HG03196 (cell line): ENCODE data around the gene JAG1.

ENCODE experiments used
- ATAC-seq: cut with Tn5 transposase; IDR thresholded peaks from one replicate; pipeline ENCODE4 v1.9.1; 2021; ENCODE audit not compliant: unreplicated experiment

The JAG1 gene

DNA sequence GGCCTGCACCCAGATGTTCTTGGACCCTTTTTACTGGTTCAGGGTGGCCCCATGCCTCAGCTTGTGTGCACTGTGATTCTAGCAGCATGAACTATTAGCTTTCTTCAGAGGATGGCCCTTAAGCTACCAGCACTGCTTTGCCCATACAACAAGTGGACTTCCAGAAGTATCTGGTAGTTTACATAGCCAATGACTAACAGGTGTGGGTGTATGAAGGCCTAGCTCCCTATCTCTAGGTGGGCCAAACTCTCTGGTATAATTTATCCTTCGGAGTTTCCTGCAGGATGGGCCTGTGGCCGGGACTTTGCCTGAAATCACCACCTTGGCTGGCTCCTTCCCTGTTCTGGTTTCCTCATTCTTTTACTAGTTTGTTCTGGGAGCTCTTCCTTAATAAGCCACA lies 26.1 kb upstream of the JAG1 start:
- no peak for ATAC-seq

GRCh38 chr20:10699489-10699888 lies 25.7 kb upstream of the JAG1 start:
- ATAC-seq, result no peak

GRCh38 chr20:10696650-10697049 lies 22.9 kb upstream of the JAG1 start:
- ATAC-seq, result no peak

- ATAC-seq, result no peak
Measured at GRCh38 chr20:10689385-10689784, 15.6 kb upstream of the JAG1 start.

GRCh38 chr20:10687895-10688294 lies 14.1 kb upstream of the JAG1 start:
- ATAC-seq, result no peak

- ATAC-seq, result no peak
Measured at GRCh38 chr20:10686356-10687133, 12.7 kb upstream of the JAG1 start.

- no peak for ATAC-seq
Measured at GRCh38 chr20:10683537-10683936, 9.7 kb upstream of the JAG1 start.

- no peak for ATAC-seq
Measured at GRCh38 chr20:10682939-10683338, 9.1 kb upstream of the JAG1 start.

DNA sequence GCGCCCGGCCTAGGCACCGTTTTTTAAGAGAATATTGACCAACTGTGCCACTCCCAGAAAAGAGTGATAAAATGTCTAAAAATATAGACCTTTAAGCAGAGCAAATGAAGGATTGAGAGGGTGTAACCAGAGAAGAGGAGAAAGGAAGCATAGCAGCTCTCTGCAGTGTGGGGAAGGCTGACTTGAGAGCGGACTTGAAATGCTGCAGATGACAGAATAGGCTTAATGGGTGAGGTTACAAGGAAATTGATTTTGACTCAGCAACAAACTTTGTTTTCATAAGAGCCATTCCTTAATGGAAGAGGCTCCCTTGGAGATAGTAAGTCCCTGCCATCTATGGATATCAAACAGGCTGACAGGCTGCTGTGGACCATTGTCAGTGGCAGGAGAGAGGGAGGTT lies 7.7 kb upstream of the JAG1 start:
- ATAC-seq, result no peak

GRCh38 chr20:10680571-10680970 lies 6.8 kb upstream of the JAG1 start:
- no peak for ATAC-seq

DNA sequence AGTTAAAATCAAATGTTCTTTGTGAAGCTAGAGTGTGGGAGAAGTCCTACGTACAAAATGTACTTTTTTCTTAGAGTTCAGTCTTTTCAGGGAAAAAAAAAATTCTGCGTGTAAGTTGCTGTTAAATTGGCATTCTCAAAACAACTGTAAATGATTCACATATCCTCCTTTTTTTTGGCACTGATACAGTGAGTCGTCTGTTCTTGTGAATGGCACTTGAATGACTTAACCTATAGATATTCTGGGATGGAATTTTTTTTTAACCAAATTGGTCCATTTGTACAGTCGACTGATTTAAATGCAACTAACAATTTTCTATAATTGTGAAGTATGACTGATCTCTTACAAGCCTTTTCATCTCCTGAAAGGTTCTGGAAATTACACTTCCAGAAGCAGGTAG lies 5.5 kb upstream of the JAG1 start:
- no peak for ATAC-seq

GRCh38 chr20:10676518-10676917 lies 2.7 kb upstream of the JAG1 start:
- no peak for ATAC-seq

DNA sequence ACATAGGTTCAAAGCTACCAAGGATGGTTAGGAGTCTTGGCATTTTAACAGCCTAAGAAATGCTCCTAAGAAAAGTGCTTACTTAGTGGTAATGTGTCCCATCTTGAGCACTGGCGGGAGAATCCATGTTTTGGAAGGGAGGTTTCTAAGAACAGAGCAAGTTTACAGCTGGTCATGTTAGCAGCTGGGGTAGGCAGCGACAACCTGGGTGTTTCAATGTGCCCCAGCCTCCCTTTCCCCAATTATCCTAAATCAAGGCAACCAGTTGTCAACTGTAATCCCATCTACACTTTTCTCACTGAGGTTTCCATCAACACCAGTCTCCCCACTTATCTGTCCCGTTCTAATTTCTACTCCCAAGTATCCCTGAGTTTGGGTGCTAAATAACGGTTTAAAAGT lies 1.6 kb upstream of the JAG1 start:
- no peak for ATAC-seq

GRCh38 chr20:10674684-10675449 lies 1.1 kb upstream of the JAG1 start:
- ATAC-seq, result peak; percentile 38

- ATAC-seq, result no peak
Measured at GRCh38 chr20:10673176-10673841, 490 bp downstream of the JAG1 start.

- ATAC-seq, result no peak
Measured at GRCh38 chr20:10672624-10673127, 1.1 kb downstream of the JAG1 start.

DNA sequence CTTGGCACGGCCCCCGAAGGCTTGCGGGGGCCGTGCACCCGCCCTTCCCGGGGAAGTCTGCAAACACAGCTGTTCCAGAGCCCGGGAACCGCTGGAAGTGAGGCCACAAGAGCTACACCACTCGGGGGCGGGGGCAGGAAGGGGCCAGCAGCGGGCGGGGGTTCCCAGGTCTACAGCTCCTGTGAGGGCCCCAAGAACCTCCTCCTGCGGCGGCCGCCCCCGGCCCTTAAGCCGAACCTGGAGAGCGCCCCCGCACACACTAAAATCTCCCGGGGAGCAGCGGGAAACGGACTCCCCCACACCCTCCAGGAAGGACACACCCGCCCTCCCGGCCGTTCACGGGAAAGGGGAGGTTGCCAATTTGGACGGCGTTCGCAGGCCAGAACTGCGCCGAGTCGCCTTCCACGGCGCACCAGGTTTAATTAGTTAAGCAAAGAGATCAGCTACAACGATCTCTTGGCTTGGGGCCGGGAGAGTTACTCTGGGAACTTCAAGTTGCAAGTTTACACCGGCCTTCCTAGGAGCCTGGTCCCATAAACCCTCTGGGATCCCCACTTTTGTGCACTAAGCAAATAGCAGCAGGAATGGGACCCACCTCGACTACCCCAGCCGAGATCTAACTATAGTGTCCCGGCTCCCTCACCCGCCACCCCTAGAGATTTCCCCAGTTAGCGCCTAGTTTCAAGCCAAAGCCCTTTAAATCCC lies 1.7 kb downstream of the JAG1 start:
- ATAC-seq, result no peak

DNA sequence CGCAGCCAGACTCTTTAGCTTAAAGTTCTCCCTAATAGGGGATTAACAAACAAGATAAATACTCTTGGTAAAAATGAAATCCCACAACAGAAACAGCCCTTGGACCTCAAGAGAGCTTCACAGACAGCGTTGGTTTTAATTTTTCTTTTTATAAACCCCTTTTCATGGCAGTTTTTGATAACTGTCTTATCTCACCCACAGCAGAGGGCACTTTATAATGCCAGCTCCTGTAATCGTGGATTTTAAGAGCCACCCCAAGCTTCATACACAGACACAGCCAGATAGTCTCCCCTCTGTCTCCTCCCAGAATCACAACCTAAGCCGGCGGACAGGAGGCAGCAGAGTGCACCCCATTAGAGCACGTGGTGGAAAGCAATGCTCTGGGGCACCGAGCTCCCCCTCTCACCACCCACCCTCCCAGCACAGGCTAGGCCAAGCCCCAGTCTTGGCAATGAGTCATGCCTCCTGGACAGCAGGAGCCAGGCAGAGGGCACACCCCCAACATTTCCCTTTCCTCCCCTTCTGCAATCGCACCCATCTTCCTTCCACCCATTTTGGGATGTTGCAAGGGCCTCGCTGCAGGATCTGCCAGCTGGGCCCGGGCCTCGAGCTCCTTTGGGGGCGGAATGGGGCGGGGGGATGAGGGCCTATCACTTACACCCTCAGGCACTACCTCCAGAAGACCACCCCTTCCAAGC lies 2.4 kb downstream of the JAG1 start:
- ATAC-seq, result peak; percentile 44

- peak; percentile 29 for ATAC-seq
Measured at GRCh38 chr20:10670501-10671220, 3.1 kb downstream of the JAG1 start.
